Breast epithelium (tissue), 4 donors: ENCODE measurements around the gene RIPK1. TPM values are rescaled to one million over a fixed set of nuclear protein-coding genes. Genes with fewer than 3 reads are reported as not detected.
"Not testable (repeated sequence)": the region's sequence is repeated elsewhere in the genome, so short reads cannot be mapped to it uniquely, and the experiment has no call there.

Experiments
- DNase-seq, 2 donors: peaks; one replicate each; pipeline ENCODE4 v3.0.0-alpha.2; 2019; ENCODE audit warnings: low spot score in 2 of 2
- H3K27ac ChIP-seq, 2 donors: fragments of 200-600 bp; sonication (generic) in 1 of 2; one replicate each; pipeline ENCODE4 v1.5.1; 2016 to 2019; ENCODE audit warnings: mild to moderate bottlenecking in 1 of 2
- H3K27me3 ChIP-seq, 2 donors: fragments of 200-600 bp; sonication (generic) in 1 of 2; one replicate each; pipeline versions ENCODE4 v1.5.1 to v1.6.0; 2017 to 2019; ENCODE audit warnings: control low read depth in 1 of 2, mild to moderate bottlenecking in 1 of 2
- H3K36me3 ChIP-seq: fragments of 200-600 bp; one replicate; pipeline ENCODE4 v1.5.1; 2019
- H3K4me1 ChIP-seq, 2 donors: fragments of 200-600 bp; sonication (generic); one replicate each; pipeline ENCODE4 v1.5.1; 2016 to 2019; ENCODE audit warnings: control low read depth in 1 of 2
- H3K4me3 ChIP-seq, 3 donors: fragments of 200-600 bp; sonication (generic); 1 replicate in 2 of 3; 2 replicates in 1 of 3; pipeline ENCODE4 v1.5.1; 2016 to 2019; ENCODE audit warnings: mild to moderate bottlenecking in 3 of 3, moderate library complexity in 2 of 3
- H3K9me3 ChIP-seq, 2 donors: fragments of 200-600 bp; sonication (generic) in 1 of 2; one replicate each; pipeline ENCODE4 v1.5.1; 2016 to 2019; ENCODE audit warnings: control low read depth in 1 of 2
- CTCF ChIP-seq, 3 donors: fragments of 450-650 bp; IDR thresholded peaks; one replicate each; pipeline ENCODE4 v1.5.1; 2016 to 2017; ENCODE audit warnings: antibody characterized with exemption in 3 of 3, mild to moderate bottlenecking in 3 of 3, moderate library complexity in 3 of 3
- POLR2A ChIP-seq: fragments of 450-650 bp; IDR thresholded peaks from one replicate; pipeline ENCODE4 v1.6.1; 2016; ENCODE audit warnings: antibody characterized with exemption, mild to moderate bottlenecking, moderate library complexity
- POLR2AphosphoS5 ChIP-seq, 3 donors: sonication (generic); formaldehyde crosslinking; IDR thresholded peaks; one replicate each; pipeline ENCODE4 v1.6.1; 2017; ENCODE audit warnings: antibody characterized with exemption in 3 of 3
- intact Hi-C: fragments of 100-400 bp; cut with DNase I; formaldehyde crosslinking; loops from one replicate; pipeline ENCODE4 v1.15.1; 2023; ENCODE audit warnings: low total_unique reads
- total RNA-seq, 3 donors: library from RNA; depleted of rRNA; stranded (reverse); fragments of >200 nt; gene quantifications; one replicate each; pipeline ENCODE4 v1.1.0, GENCODE V29; 2016

The RIPK1 gene
- total RNA-seq: 10 to 100 TPM; 23.8 to 38.9 (median 26.2) TPM

- H3K4me1 ChIP-seq: no peaks in the 10 kb centered on the region
- peak within 1 kb of the TSS; percentile 93 to 96 (median 93) for H3K4me3 ChIP-seq
- no peaks in the 10 kb centered on the region for H3K9me3 ChIP-seq
- intact Hi-C loops: no loop called here
- H3K36me3 ChIP-seq: no peaks in the 10 kb centered on the region
- no peaks in the 10 kb centered on the region for H3K27me3 ChIP-seq
- TF ChIP-seq CTCF (IDR thresholded peaks at IDR 0.05) (peak in 1 of 3 donors; percentile 28), POLR2AphosphoS5 (IDR thresholded peaks at IDR 0.05) (peak; percentile 85 to 94 (median 90)), POLR2A (peak; percentile 75)
- H3K27ac ChIP-seq: peak within 1 kb of the TSS; percentile 98 to 99
- peak; percentile 90 to 94 for DNase-seq
Observed at GRCh38 chr6:3068329-3069214, at the start of gene RIPK1. TSS of gene RIPK1 (plus strand) at chr6:3068494. CDS start at chr6:3076824, 8,330 bp downstream.

DNA sequence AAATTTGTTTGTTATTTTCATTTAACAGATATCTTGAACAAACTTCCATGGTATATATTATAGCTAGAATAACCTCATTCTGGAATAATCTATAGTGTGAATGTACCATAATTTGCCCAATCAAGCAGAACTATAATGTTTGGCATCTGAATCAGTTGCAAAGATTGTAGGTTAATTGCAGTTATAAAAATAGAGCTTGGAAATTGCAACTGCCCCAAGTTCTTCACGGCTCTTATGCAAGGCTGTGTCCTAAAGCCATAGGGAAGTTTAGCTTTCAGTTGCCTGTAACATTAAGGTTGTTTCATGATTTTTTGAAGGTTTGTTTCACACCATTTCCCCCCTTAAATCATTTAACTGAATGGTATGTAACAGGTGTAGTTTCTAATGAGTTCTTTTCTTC lies 49.2 kb upstream of the RIPK1 start:
- DNase-seq: no peak
- H3K9me3 ChIP-seq: no peaks in the 10 kb centered on the region
- no peaks in the 10 kb centered on the region for H3K36me3 ChIP-seq
- no peak overlapping the region for H3K27ac ChIP-seq
- no peaks in the 10 kb centered on the region for H3K4me1 ChIP-seq
- H3K27me3 ChIP-seq: no peaks in the 10 kb centered on the region
- TF ChIP-seq POLR2AphosphoS5 (IDR thresholded peaks at IDR 0.05) (no peak), CTCF (IDR thresholded peaks at IDR 0.05) (no peak), POLR2A (no peak)
- no peak overlapping the region for H3K4me3 ChIP-seq
- intact Hi-C loops: no loop called here

DNA sequence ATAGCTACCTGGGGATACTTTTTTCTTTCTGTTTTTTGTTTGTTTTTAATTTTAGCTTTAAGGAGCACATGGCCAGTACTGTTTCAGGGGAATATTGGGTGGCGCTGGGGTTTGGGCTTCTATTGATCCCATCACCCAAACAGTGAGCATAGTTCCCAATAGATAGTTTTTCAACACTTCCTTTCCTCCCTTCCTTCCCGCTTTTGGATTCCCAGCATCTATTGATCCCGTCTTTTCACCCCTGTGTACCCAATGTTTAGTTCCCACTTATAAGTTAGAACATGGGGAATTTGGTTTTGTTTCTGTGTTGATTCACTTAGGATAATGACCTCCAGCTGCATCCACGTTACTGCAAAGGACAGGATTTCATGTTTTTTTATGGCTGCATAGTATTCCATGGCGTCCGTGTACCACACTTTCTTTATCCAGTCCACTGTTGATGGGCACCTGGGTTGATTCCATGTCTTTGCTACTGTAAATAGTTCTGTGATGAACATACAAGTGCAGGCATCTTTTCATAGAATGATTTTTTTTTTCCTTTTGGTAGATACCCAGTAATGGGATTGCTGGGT lies 48.5 kb upstream of the RIPK1 start:
- TF ChIP-seq CTCF (IDR thresholded peaks at IDR 0.05) (no peak), POLR2AphosphoS5 (IDR thresholded peaks at IDR 0.05) (no peak), POLR2A (no peak)
- Histone ChIP-seq H3K9me3 (no peaks in the 10 kb centered on the region), H3K27me3 (no peaks in the 10 kb centered on the region), H3K4me3 (no peak overlapping the region), H3K27ac (no peak overlapping the region), H3K36me3 (no peaks in the 10 kb centered on the region), H3K4me1 (no peaks in the 10 kb centered on the region)
- DNase-seq: no peak
- intact Hi-C loops: no loop called here

- H3K27ac ChIP-seq, DNase-seq, H3K9me3 ChIP-seq, H3K36me3 ChIP-seq, H3K4me3 ChIP-seq, H3K27me3 ChIP-seq, H3K4me1 ChIP-seq, intact Hi-C loops: not testable (repeated sequence)
Observed at GRCh38 chr6:3020976-3021598, 47.2 kb upstream of the RIPK1 start.

GRCh38 chr6:3022765-3023662 lies 45.3 kb upstream of the RIPK1 start:
- H3K4me1 ChIP-seq: no peaks in the 10 kb centered on the region
- no peak for DNase-seq
- peak overlapping the region; percentile 51 to 69 (median 64) for H3K4me3 ChIP-seq
- H3K27me3 ChIP-seq: no peaks in the 10 kb centered on the region
- H3K36me3 ChIP-seq: no peaks in the 10 kb centered on the region
- H3K27ac ChIP-seq: peak overlapping the region; percentile 88 to 94
- H3K9me3 ChIP-seq: no peaks in the 10 kb centered on the region
- intact Hi-C loops: no loop called here
- TF ChIP-seq CTCF (IDR thresholded peaks at IDR 0.05) (no peak), POLR2A (no peak), POLR2AphosphoS5 (IDR thresholded peaks at IDR 0.05) (no peak)
